HCT116 (cell line): ENCODE measurements around the gene FLRT1.

Source experiments
- ELF1 ChIP-seq: IDR thresholded peaks from 2 replicates; pipeline ENCODE4 v1.6.1; 2012; ENCODE audit warnings: low read depth, borderline replicate concordance
- TF ChIP-seq, protein P1 (sequence below), 3 experiments: fragments of 200-600 bp in 1 of 3; sonication (generic) in 1 of 3; IDR thresholded peaks in 2 of 3; conservative IDR thresholded peaks in 1 of 3; 2 replicates each; pipeline ENCODE4 v1.5.1; 2012 to 2017; ENCODE audit warnings: low read depth in 2 of 3, low read length in 2 of 3, antibody characterized with exemption in 1 of 3, borderline replicate concordance in 1 of 3, control low read depth in 1 of 3, mild to moderate bottlenecking in 1 of 3, mixed read lengths in 1 of 3, mixed run types in 1 of 3, moderate library complexity in 1 of 3; ENCODE audit not compliant: insufficient read depth in 1 of 3

DNA sequence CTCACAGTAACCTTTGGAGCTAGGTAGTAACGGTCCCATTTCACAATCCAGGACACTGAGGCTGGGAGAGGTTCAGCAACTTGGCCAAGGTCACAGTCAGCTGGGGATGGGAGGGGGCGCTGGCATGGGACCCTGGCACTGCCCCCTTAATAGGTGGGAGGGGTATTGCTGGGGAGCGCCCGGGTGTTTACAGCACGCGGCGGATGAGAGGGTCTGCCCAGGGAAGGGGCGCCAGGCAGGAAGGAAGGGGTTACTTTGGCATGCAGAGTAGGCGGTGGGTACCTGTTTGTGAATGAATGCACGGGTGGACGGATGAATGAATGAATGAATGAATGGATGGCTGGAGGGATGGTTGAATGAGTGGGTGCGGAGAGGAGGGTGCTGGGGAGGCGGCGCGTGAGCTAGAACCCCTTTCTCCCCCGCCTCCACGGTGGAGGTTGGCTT lies 628 bp upstream of the FLRT1 start:
- TF ChIP-seq, protein P1, sequence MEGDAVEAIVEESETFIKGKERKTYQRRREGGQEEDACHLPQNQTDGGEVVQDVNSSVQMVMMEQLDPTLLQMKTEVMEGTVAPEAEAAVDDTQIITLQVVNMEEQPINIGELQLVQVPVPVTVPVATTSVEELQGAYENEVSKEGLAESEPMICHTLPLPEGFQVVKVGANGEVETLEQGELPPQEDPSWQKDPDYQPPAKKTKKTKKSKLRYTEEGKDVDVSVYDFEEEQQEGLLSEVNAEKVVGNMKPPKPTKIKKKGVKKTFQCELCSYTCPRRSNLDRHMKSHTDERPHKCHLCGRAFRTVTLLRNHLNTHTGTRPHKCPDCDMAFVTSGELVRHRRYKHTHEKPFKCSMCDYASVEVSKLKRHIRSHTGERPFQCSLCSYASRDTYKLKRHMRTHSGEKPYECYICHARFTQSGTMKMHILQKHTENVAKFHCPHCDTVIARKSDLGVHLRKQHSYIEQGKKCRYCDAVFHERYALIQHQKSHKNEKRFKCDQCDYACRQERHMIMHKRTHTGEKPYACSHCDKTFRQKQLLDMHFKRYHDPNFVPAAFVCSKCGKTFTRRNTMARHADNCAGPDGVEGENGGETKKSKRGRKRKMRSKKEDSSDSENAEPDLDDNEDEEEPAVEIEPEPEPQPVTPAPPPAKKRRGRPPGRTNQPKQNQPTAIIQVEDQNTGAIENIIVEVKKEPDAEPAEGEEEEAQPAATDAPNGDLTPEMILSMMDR (IDR thresholded peaks at IDR 0.05 in 2 of 3, conservative IDR thresholded peaks at IDR 0.05 in 1 of 3; ENCODE audit: borderline replicate concordance in 1 of 3, insufficient read depth in 1 of 3, low read depth in 2 of 3, low read length in 2 of 3): no peak
- TF ChIP-seq ELF1: no peak
